Adipose tissue (tissue), 3 donors: ENCODE results near the gene YJU2. TPM values are rescaled to one million over a fixed set of nuclear protein-coding genes. Genes with fewer than 3 reads are reported as not detected.
"Not testable (repeated sequence)": the region's sequence is repeated elsewhere in the genome, so short reads cannot be mapped to it uniquely, and the experiment has no call there.

Experiments
- H3K27ac ChIP-seq: one replicate; pipeline ENCODE4 v1.5.1; 2013; ENCODE audit warnings: low read depth, low read length
- WGBS, 3 donors: extraction: QIAGEN DNeasy Blood & Tissue Kit; methylation state at CpG; one replicate each; pipeline ENCODE4 v1.1.7; 2013; 5-methylcytosine and 5-hydroxymethylcytosine counted together
- polyA plus RNA-seq, 3 donors: library from polyadenylated mRNA; stranded (reverse); fragments of 200-250 nt; gene quantifications; one replicate each; pipeline ENCODE4 v1.2.3, GENCODE V29; 2013
- donor health status: healthy with polysubstance abuse.
- donor health status: Bipolar disorder and iron deficiency.
- donor health status: healthy.

YJU2 gene
- polyA plus RNA-seq, 3 donors: 20.9 to 27.1 (median 21.6) TPM

- 74 to 90% (median 88%) methylated on average over 4 of the region's 4 CpGs for WGBS, 3 donors
- H3K27ac ChIP-seq: not testable (repeated sequence)
These were observed 39.3 kb downstream of the YJU2 start for GRCh38 chr19:4286141-4286540.

- 76 to 82% (median 81%) methylated on average over 16 of the region's 16 CpGs for WGBS, 3 donors
- H3K27ac ChIP-seq: no peak overlapping the region
These were observed 41.4 kb downstream of the YJU2 start for GRCh38 chr19:4288091-4288777.

- 56 to 85% (median 77%) methylated on average over 8 of the region's 8 CpGs for WGBS, 3 donors
- H3K27ac ChIP-seq: no peak overlapping the region
These were observed 44.4 kb downstream of the YJU2 start for GRCh38 chr19:4291184-4291732.

GRCh38 chr19:4292515-4292914 lies 45.6 kb downstream of the YJU2 start:
- WGBS, 3 donors: 80 to 88% (median 86%) methylated on average over 15 of the region's 15 CpGs
- no peak overlapping the region for H3K27ac ChIP-seq

GRCh38 chr19:4294389-4294788 lies 47.5 kb downstream of the YJU2 start:
- H3K27ac ChIP-seq: no peak overlapping the region
- WGBS, 3 donors: 38 to 53% (median 53%) methylated on average over 10 of the region's 10 CpGs

GRCh38 chr19:4295972-4296771 lies 49.3 kb downstream of the YJU2 start:
- 43 to 58% (median 54%) methylated on average over 14 of the region's 14 CpGs for WGBS, 3 donors
- no peak overlapping the region for H3K27ac ChIP-seq

- no peak overlapping the region for H3K27ac ChIP-seq
- WGBS, 3 donors: 70 to 82% (median 77%) methylated on average over 26 to 27 of the region's 27 CpGs
These were observed 51.3 kb downstream of the YJU2 start for GRCh38 chr19:4297901-4298809.

GRCh38 chr19:4298810-4299550 lies 52.1 kb downstream of the YJU2 start:
- 78 to 83% (median 79%) methylated on average over 8 of the region's 8 CpGs for WGBS, 3 donors
- H3K27ac ChIP-seq: no peak overlapping the region

GRCh38 chr19:4300589-4300988 lies 53.7 kb downstream of the YJU2 start:
- 86 to 92% (median 91%) methylated on average over 3 of the region's 3 CpGs for whole genome bisulfite sequencing, 3 donors
- H3K27ac ChIP-seq: no peak overlapping the region

- no peak overlapping the region for H3K27ac ChIP-seq
- 47 to 62% (median 47%) methylated on average over 13 of the region's 13 CpGs for WGBS, 3 donors
These were observed 54.8 kb downstream of the YJU2 start for GRCh38 chr19:4301590-4302242.

GRCh38 chr19:4302243-4302640 lies 55.4 kb downstream of the YJU2 start, which contains the start of gene TMIGD2:
TMIGD2 (minus strand) TSS chr19:4302389; CDS start chr19:4302385, 4 bp downstream.
- 30 to 64% (median 44%) methylated on average over 8 of the region's 8 CpGs for WGBS, 3 donors
- H3K27ac ChIP-seq: no peak within 1 kb of the TSS

- H3K27ac ChIP-seq: no peak overlapping the region
- WGBS, 3 donors: 39 to 52% (median 45%) methylated on average over 18 of the region's 18 CpGs
These were observed 57.1 kb downstream of the YJU2 start for GRCh38 chr19:4303819-4304537.

- 4 to 6% (median 6%) methylated on average over 44 to 60 of the region's 63 CpGs for WGBS, 3 donors
- H3K27ac ChIP-seq: no peak within 1 kb of the TSS
These were observed 57.8 kb downstream of the YJU2 start, which contains the start of gene FSD1 for GRCh38 chr19:4304538-4305256. FSD1 (plus strand) TSS chr19:4304598; CDS start chr19:4304747, 149 bp downstream.

GRCh38 chr19:4305257-4305612 lies 58.4 kb downstream of the YJU2 start:
- 61 to 76% (median 73%) methylated on average over 7 of the region's 7 CpGs for WGBS, 3 donors
- no peak overlapping the region for H3K27ac ChIP-seq

GRCh38 chr19:4305659-4306058 lies 58.8 kb downstream of the YJU2 start:
- no peak overlapping the region for H3K27ac ChIP-seq
- 71 to 82% (median 81%) methylated on average over 16 of the region's 16 CpGs for WGBS, 3 donors
